Vagina (tissue), 2 donors: ENCODE data around the gene RASGRF2. TPM values are rescaled to one million over a fixed set of nuclear protein-coding genes. Genes with fewer than 3 reads are reported as not detected.
A peak's percentile ranks its signal among the peaks of the same experiment; 100 is the strongest.

Experiments
- DNase-seq, 2 donors: peaks; one replicate each; pipeline ENCODE4 v3.0.0-alpha.2; 2017; ENCODE audit errors: extremely low spot score in 2 of 2
- H3K27ac ChIP-seq: fragments of 200-600 bp; sonication (generic); one replicate; pipeline ENCODE4 v1.5.1; 2019
- H3K27me3 ChIP-seq: fragments of 200-600 bp; sonication (generic); one replicate; pipeline ENCODE4 v1.5.1; 2019
- H3K36me3 ChIP-seq, 2 donors: fragments of 200-600 bp; sonication (generic); one replicate each; pipeline ENCODE4 v1.5.1; 2017 to 2019
- H3K4me1 ChIP-seq: fragments of 200-600 bp; sonication (generic); one replicate; pipeline ENCODE4 v1.5.1; 2019
- H3K4me3 ChIP-seq, 2 donors: fragments of 200-600 bp; sonication (generic); 1 replicate in 1 of 2; 2 replicates in 1 of 2; pipeline ENCODE4 v1.5.1; 2016 to 2019
- H3K9me3 ChIP-seq: fragments of 200-600 bp; sonication (generic); one replicate; pipeline ENCODE4 v1.5.1; 2019
- CTCF ChIP-seq, 3 experiments: fragments of 450-650 bp in 2 of 3; fragments of 200-600 bp in 1 of 3; sonication (generic) in 1 of 3; IDR thresholded peaks; one replicate each; pipeline ENCODE4 v1.5.1; 2017 to 2019; ENCODE audit warnings: antibody characterized with exemption in 3 of 3, mild to moderate bottlenecking in 2 of 3, moderate library complexity in 2 of 3
- POLR2A ChIP-seq, 2 donors: fragments of 450-650 bp; IDR thresholded peaks; one replicate each; pipeline ENCODE4 v1.6.1; 2017; ENCODE audit warnings: antibody characterized with exemption in 2 of 2, mild to moderate bottlenecking in 2 of 2, moderate library complexity in 2 of 2
- POLR2AphosphoS5 ChIP-seq, 2 donors: sonication (generic); formaldehyde crosslinking; IDR thresholded peaks; one replicate each; pipeline ENCODE4 v1.9.0; 2017; ENCODE audit warnings: antibody characterized with exemption in 2 of 2, mild to moderate bottlenecking in 2 of 2, low read depth in 1 of 2; ENCODE audit not compliant: insufficient read depth in 1 of 2
- intact Hi-C: fragments of 100-400 bp; cut with DNase I; formaldehyde crosslinking; loops from one replicate; pipeline ENCODE4 v1.15.1; 2023
- total RNA-seq: library from RNA; depleted of rRNA; stranded (reverse); fragments of >200 nt; gene quantifications from one replicate; pipeline ENCODE4 v1.2.3, GENCODE V29; 2016

The RASGRF2 gene
- 8.8 TPM for total RNA-seq

- Histone ChIP-seq H3K27me3 (no peaks in the 10 kb centered on the region), H3K4me3 (peak within 1 kb of the TSS; percentile 59 to 62), H3K36me3 (no peaks in the 10 kb centered on the region), H3K4me1 (peaks cover 7% of the 10 kb centered on the region), H3K27ac (peak within 1 kb of the TSS; percentile 73), H3K9me3 (no peaks in the 10 kb centered on the region)
- TF ChIP-seq POLR2A (IDR thresholded peaks at IDR 0.05) (no peak), POLR2AphosphoS5 (IDR thresholded peaks at IDR 0.05; ENCODE audit: insufficient read depth in 1 of 2, low read depth in 1 of 2) (no peak), CTCF (IDR thresholded peaks at IDR 0.05) (no peak)
- intact Hi-C loops: no loop called here
- DNase-seq: no peak
Measured at GRCh38 chr5:80959768-80960442, at the start of gene RASGRF2. RASGRF2 (plus strand) TSS chr5:80960363; CDS start chr5:80960739, 376 bp downstream.

- Histone ChIP-seq H3K27ac (no peak overlapping the region), H3K4me3 (no peak overlapping the region), H3K27me3 (no peaks in the 10 kb centered on the region), H3K4me1 (peaks cover 5% of the 10 kb centered on the region), H3K36me3 (no peaks in the 10 kb centered on the region), H3K9me3 (no peaks in the 10 kb centered on the region)
- TF ChIP-seq CTCF (IDR thresholded peaks at IDR 0.05): no peak
- TF ChIP-seq POLR2AphosphoS5 (IDR thresholded peaks at IDR 0.05; ENCODE audit: insufficient read depth in 1 of 2, low read depth in 1 of 2): no peak
- TF ChIP-seq POLR2A (IDR thresholded peaks at IDR 0.05): no peak
- DNase-seq: no peak
- intact Hi-C loops: no loop called here
Measured at GRCh38 chr5:80912479-80912878, 47.7 kb upstream of the RASGRF2 start.

GRCh38 chr5:80915716-80916115 lies 44.4 kb upstream of the RASGRF2 start:
- Histone ChIP-seq H3K4me1 (peaks cover 18% of the 10 kb centered on the region), H3K27me3 (no peaks in the 10 kb centered on the region), H3K4me3 (no peak overlapping the region), H3K27ac (no peak overlapping the region), H3K9me3 (no peaks in the 10 kb centered on the region), H3K36me3 (no peaks in the 10 kb centered on the region)
- intact Hi-C loops: no loop called here
- no peak for TF ChIP-seq POLR2AphosphoS5 (IDR thresholded peaks at IDR 0.05; ENCODE audit: insufficient read depth in 1 of 2, low read depth in 1 of 2)
- TF ChIP-seq CTCF (IDR thresholded peaks at IDR 0.05): no peak
- TF ChIP-seq POLR2A (IDR thresholded peaks at IDR 0.05): no peak
- no peak for DNase-seq

- H3K9me3 ChIP-seq: no peaks in the 10 kb centered on the region
- H3K27ac ChIP-seq: no peak overlapping the region
- H3K4me1 ChIP-seq: peaks cover 18% of the 10 kb centered on the region
- H3K4me3 ChIP-seq: no peak overlapping the region
- TF ChIP-seq POLR2A (IDR thresholded peaks at IDR 0.05) (no peak), CTCF (IDR thresholded peaks at IDR 0.05) (no peak), POLR2AphosphoS5 (IDR thresholded peaks at IDR 0.05; ENCODE audit: insufficient read depth in 1 of 2, low read depth in 1 of 2) (no peak)
- intact Hi-C loops: no loop called here
- no peaks in the 10 kb centered on the region for H3K36me3 ChIP-seq
- H3K27me3 ChIP-seq: no peaks in the 10 kb centered on the region
- DNase-seq: no peak
Measured at GRCh38 chr5:80916676-80917075, 43.5 kb upstream of the RASGRF2 start.

- Histone ChIP-seq H3K9me3 (no peaks in the 10 kb centered on the region), H3K27me3 (no peaks in the 10 kb centered on the region), H3K4me3 (no peak overlapping the region), H3K4me1 (peaks cover 18% of the 10 kb centered on the region), H3K27ac (no peak overlapping the region), H3K36me3 (no peaks in the 10 kb centered on the region)
- DNase-seq: no peak
- TF ChIP-seq CTCF (IDR thresholded peaks at IDR 0.05) (no peak), POLR2A (IDR thresholded peaks at IDR 0.05) (no peak), POLR2AphosphoS5 (IDR thresholded peaks at IDR 0.05; ENCODE audit: insufficient read depth in 1 of 2, low read depth in 1 of 2) (no peak)
- intact Hi-C loops: no loop called here
Measured at GRCh38 chr5:80917631-80918030, 42.5 kb upstream of the RASGRF2 start.
